Ishikawa (cell line): ENCODE measurements around the gene NLRP8.
A peak's percentile ranks its signal among the peaks of the same experiment; 100 is the strongest.

ENCODE experiments used
- CEBPB ChIP-seq: IDR thresholded peaks from 2 replicates; pipeline ENCODE4 v1.6.1; 2012
- EP300 ChIP-seq: IDR thresholded peaks from 2 replicates; pipeline ENCODE4 v1.6.1; 2012; ENCODE audit warnings: borderline replicate concordance
- FOXM1 ChIP-seq: IDR thresholded peaks from 2 replicates; pipeline ENCODE4 v1.6.1; 2012; ENCODE audit warnings: low read depth, borderline replicate concordance
- MAX ChIP-seq: IDR thresholded peaks from 2 replicates; pipeline ENCODE4 v1.6.1; 2012
- NFIC ChIP-seq: IDR thresholded peaks from 2 replicates; pipeline ENCODE4 v1.6.1; 2012
- RAD21 ChIP-seq: IDR thresholded peaks from 2 replicates; pipeline ENCODE4 v1.6.1; 2012; ENCODE audit warnings: low read depth
- REST ChIP-seq: IDR thresholded peaks from 2 replicates; pipeline ENCODE4 v1.6.1; 2012; ENCODE audit warnings: low read depth, mild to moderate bottlenecking
- TAF1 ChIP-seq: IDR thresholded peaks from 2 replicates; pipeline ENCODE4 v1.6.1; 2012; ENCODE audit warnings: low read depth, mild to moderate bottlenecking
- TCF12 ChIP-seq: IDR thresholded peaks from 2 replicates; pipeline ENCODE4 v1.6.1; 2012; ENCODE audit warnings: low read depth
- TEAD4 ChIP-seq: IDR thresholded peaks from 2 replicates; pipeline ENCODE4 v1.6.1; 2012
- USF1 ChIP-seq: IDR thresholded peaks from 2 replicates; pipeline ENCODE4 v1.6.1; 2012
- YY1 ChIP-seq: IDR thresholded peaks from 2 replicates; pipeline ENCODE4 v1.6.1; 2012; ENCODE audit warnings: low read depth

- TF ChIP-seq EP300 = no peak
- no peak for TF ChIP-seq YY1
- TF ChIP-seq MAX = no peak
- TF ChIP-seq REST = no peak
- no peak for TF ChIP-seq NFIC
- TF ChIP-seq TAF1 = no peak
- peak; percentile 35; the same call in 1 of the 2 replicates for TF ChIP-seq RAD21
- TF ChIP-seq TEAD4 = no peak
- TF ChIP-seq TCF12 = no peak
- no peak for TF ChIP-seq CEBPB
- no peak for TF ChIP-seq USF1
- no peak for TF ChIP-seq FOXM1
Measured at GRCh38 chr19:55913643-55914268, 33.9 kb upstream of the NLRP8 start.
